HCT116 (cell line): ENCODE measurements around the gene EYA2. TPM values are rescaled to one million over a fixed set of nuclear protein-coding genes. Genes with fewer than 3 reads are reported as not detected.

Source experiments
- ATAC-seq: fragments of 200-7000 bp; cut with Tn5 transposase; 2 replicates; pipeline ENCODE4 v1.9.1; 2020; ENCODE audit warnings: mild to moderate bottlenecking, moderate library complexity
- BruUV-seq: library from RNA; stranded (reverse); fragments of 400-500 nt; replicated peaks from 2 replicates; lab custom pipeline; 2021; lab: Mats Ljungman, UMichigan
- CTCF ChIA-PET: fragments of 300-600 bp; sonication (Branson Sonifier 250); formaldehyde crosslinking; loops from one replicate; lab custom pipeline; 2021; ENCODE audit warnings: antibody characterized with exemption; lab: Charles Lee
- POLR2A ChIA-PET: fragments of 300-600, 350-600 bp; sonication (Branson Sonifier 250); formaldehyde crosslinking; loops from one replicate; lab custom pipeline; 2021; ENCODE audit warnings: antibody characterized with exemption; lab: Charles Lee
- RAD21 ChIA-PET, 2 experiments: fragments of 300-600 bp; sonication (Branson Sonifier 250); formaldehyde crosslinking; loops; one replicate each; lab custom pipeline; 2023; ENCODE audit warnings: low total read pairs in 2 of 2; ENCODE audit not compliant: uncharacterized antibody in 2 of 2, unreplicated experiment in 2 of 2, low non-redundant PET in 1 of 2; lab: Charles Lee
- DNase-seq: peaks from one replicate; pipeline ENCODE4 v3.0.0-alpha.2; 2010; ENCODE audit warnings: low read depth, low spot score
- H2AFZ ChIP-seq: fragments of 200-600 bp; shearing (Covaris generic), sonication (generic); 2 replicates; pipeline ENCODE4 v1.6.1; 2017; ENCODE audit warnings: low read depth, mixed run types, mixed read lengths, antibody characterized with exemption, low read length; ENCODE audit not compliant: poor library complexity, severe bottlenecking
- H3K27ac ChIP-seq: 2 replicates; pipeline ENCODE4 v1.5.1; 2012; ENCODE audit warnings: low read depth, low read length
- H3K27me3 ChIP-seq: fragments of 200-600 bp; sonication (generic); 2 replicates; pipeline ENCODE4 v1.6.1; 2016; ENCODE audit warnings: mixed run types, low read length, mixed read lengths; ENCODE audit not compliant: insufficient read depth
- H3K36me3 ChIP-seq, 2 experiments: fragments of 200-500 bp in 1 of 2; fragments of 200-600 bp in 1 of 2; sonication (Bioruptor generic) in 1 of 2; sonication (generic) in 1 of 2; 2 replicates each; pipeline versions ENCODE4 v1.5.1 to v1.6.1; 2014 to 2016; ENCODE audit warnings: low read length in 2 of 2, inconsistent platforms in 1 of 2, mixed read lengths in 1 of 2, mixed run types in 1 of 2; ENCODE audit not compliant: insufficient read depth in 2 of 2, control insufficient read depth in 1 of 2
- H3K4me1 ChIP-seq, 2 experiments: fragments of 200-600 bp in 1 of 2; sonication (generic) in 1 of 2; 2 replicates each; pipeline versions ENCODE4 v1.5.1 to v1.6.1; 2012 to 2017; ENCODE audit warnings: low read length in 2 of 2, inconsistent platforms in 1 of 2, mild to moderate bottlenecking in 1 of 2, mixed read lengths in 1 of 2, mixed run types in 1 of 2, moderate library complexity in 1 of 2; ENCODE audit not compliant: insufficient read depth in 2 of 2, control insufficient read depth in 1 of 2
- H3K4me2 ChIP-seq: fragments of 200-600 bp; sonication (generic); 2 replicates; pipeline ENCODE4 v1.6.1; 2017; ENCODE audit warnings: mixed run types, low read length, mixed read lengths
- H3K4me3 ChIP-seq, 2 experiments: fragments of 200-600 bp in 1 of 2; sonication (generic) in 1 of 2; replicated peaks in 1 of 2; 2 replicates each; pipeline ENCODE4 v1.5.1; 2011 to 2016; ENCODE audit warnings: low read length in 2 of 2, control low read depth in 1 of 2, low read depth in 1 of 2, mild to moderate bottlenecking in 1 of 2, mixed read lengths in 1 of 2, mixed run types in 1 of 2
- H3K79me2 ChIP-seq: fragments of 200-600 bp; sonication (generic); 2 replicates; pipeline ENCODE4 v1.6.1; 2017; ENCODE audit warnings: mild to moderate bottlenecking, mixed run types, low read length, moderate library complexity, mixed read lengths; ENCODE audit not compliant: insufficient read depth
- H3K9ac ChIP-seq: fragments of 200-600 bp; sonication (generic); 2 replicates; pipeline ENCODE4 v1.6.1; 2016; ENCODE audit warnings: low read length, mixed read lengths
- H3K9me2 ChIP-seq: fragments of 200-600 bp; sonication (generic), shearing (Covaris generic); 2 replicates; pipeline ENCODE4 v1.6.1; 2017; ENCODE audit warnings: mixed run types, mild to moderate bottlenecking, moderate library complexity; ENCODE audit not compliant: insufficient read depth
- H3K9me3 ChIP-seq, 2 experiments: fragments of 200-500 bp in 1 of 2; fragments of 200-600 bp in 1 of 2; sonication (Bioruptor generic) in 1 of 2; sonication (generic) in 1 of 2; 2 replicates each; pipeline ENCODE4 v1.6.1; 2014 to 2017; ENCODE audit warnings: low read length in 2 of 2, mixed read lengths in 2 of 2, inconsistent platforms in 1 of 2, low read depth in 1 of 2, mild to moderate bottlenecking in 1 of 2, mixed run types in 1 of 2, moderate library complexity in 1 of 2; ENCODE audit not compliant: control insufficient read depth in 1 of 2, insufficient read depth in 1 of 2
- H4K20me1 ChIP-seq: fragments of 200-600 bp; sonication (generic), shearing (Covaris generic); 2 replicates; pipeline ENCODE4 v1.6.1; 2017; ENCODE audit warnings: mixed run types, mild to moderate bottlenecking, moderate library complexity; ENCODE audit not compliant: insufficient read depth
- ELF1 ChIP-seq: IDR thresholded peaks from 2 replicates; pipeline ENCODE4 v1.6.1; 2012; ENCODE audit warnings: low read depth, borderline replicate concordance
- EZH2 ChIP-seq: fragments of 200-600 bp; sonication (generic); IDR thresholded peaks from 2 replicates; pipeline ENCODE4 v1.6.1; 2017; ENCODE audit warnings: antibody characterized with exemption, mixed run types
- EZH2phosphoT487 ChIP-seq: fragments of 200-600 bp; IDR thresholded peaks from 2 replicates; pipeline ENCODE4 v1.6.1; 2018; ENCODE audit warnings: antibody characterized with exemption, borderline replicate concordance
- JUND ChIP-seq: IDR thresholded peaks from 2 replicates; pipeline ENCODE4 v1.6.1; 2012
- POLR2A ChIP-seq: IDR thresholded peaks from 2 replicates; pipeline ENCODE4 v1.7.0; 2011; ENCODE audit warnings: borderline replicate concordance; ENCODE audit not compliant: insufficient read depth, insufficient read length; ENCODE audit errors: extremely low read depth
- POLR2AphosphoS5 ChIP-seq: IDR thresholded peaks from 2 replicates; pipeline ENCODE4 v1.6.1; 2011; ENCODE audit warnings: mild to moderate bottlenecking, low read depth, low read length, moderate library complexity
- RAD21 ChIP-seq: IDR thresholded peaks from 2 replicates; pipeline ENCODE4 v1.6.1; 2012; ENCODE audit warnings: low read depth, mild to moderate bottlenecking
- SIN3A ChIP-seq: IDR thresholded peaks from 2 replicates; pipeline ENCODE4 v1.6.1; 2012; ENCODE audit warnings: low read depth
- SP1 ChIP-seq: IDR thresholded peaks from 2 replicates; pipeline ENCODE4 v1.6.1; 2012; ENCODE audit warnings: low read depth
- TCF7L2 ChIP-seq: IDR thresholded peaks from 2 replicates; pipeline ENCODE4 v1.7.0; 2011; ENCODE audit warnings: borderline replicate concordance, inconsistent platforms; ENCODE audit not compliant: insufficient read depth, insufficient read length; ENCODE audit errors: extremely low read depth
- YY1 ChIP-seq: IDR thresholded peaks from 2 replicates; pipeline ENCODE4 v1.6.1; 2011; ENCODE audit warnings: low read length, low read depth, moderate library complexity, mild to moderate bottlenecking; ENCODE audit not compliant: insufficient replicate concordance; ENCODE audit errors: extremely low read depth
- intact Hi-C: fragments of 100-400 bp; cut with micrococcal nuclease; formaldehyde crosslinking; loops from 2 replicates; pipeline ENCODE4 v1.10.0; 2022
- total RNA-seq: library from RNA; stranded (reverse); gene quantifications from one replicate; pipeline ENCODE4 v1.2.1, GENCODE V29; 2021; ENCODE audit not compliant: unreplicated experiment
- TF ChIP-seq, protein P1 (sequence below): IDR thresholded peaks from 2 replicates; pipeline ENCODE4 v1.6.1; 2012; ENCODE audit warnings: low read depth
- TF ChIP-seq, protein P2 (sequence below): IDR thresholded peaks from 2 replicates; pipeline ENCODE4 v1.6.1; 2011; ENCODE audit warnings: mild to moderate bottlenecking, low read length, moderate library complexity; ENCODE audit not compliant: insufficient replicate concordance; ENCODE audit errors: extremely low read depth
- TF ChIP-seq, protein P3 (sequence below): IDR thresholded peaks from 2 replicates; pipeline ENCODE4 v1.6.1; 2012

The EYA2 gene
- total RNA-seq, 1 experiment from 2014 or later = not detected

- Histone ChIP-seq H3K79me2 (no peaks in the 10 kb centered on the region), H3K4me2 (no peak overlapping the region), H3K27me3 (peaks cover 4% of the 10 kb centered on the region; the same call in 1 of the 2 replicates), H4K20me1 (no peaks in the 10 kb centered on the region), H3K9ac (no peak overlapping the region), H3K4me1 (no peaks in the 10 kb centered on the region), H3K36me3 (no peaks in the 10 kb centered on the region), H3K27ac (no peak overlapping the region), H3K9me3 (no peaks in the 10 kb centered on the region), H2AFZ (no peak overlapping the region), H3K4me3 (no peak overlapping the region), H3K9me2 (no peaks in the 10 kb centered on the region)
- ATAC-seq = no peak
- intact Hi-C loops = no loop called here
- no TSS peak for BruUV-seq
- TF ChIP-seq EZH2 (no peak), YY1 (no peak), POLR2A (no peak), EZH2phosphoT487 (no peak), SIN3A (no peak), POLR2AphosphoS5 (no peak), TCF7L2 (no peak), ELF1 (no peak), SP1 (no peak), RAD21 (no peak), JUND (no peak)
- TF ChIP-seq, protein P1, sequence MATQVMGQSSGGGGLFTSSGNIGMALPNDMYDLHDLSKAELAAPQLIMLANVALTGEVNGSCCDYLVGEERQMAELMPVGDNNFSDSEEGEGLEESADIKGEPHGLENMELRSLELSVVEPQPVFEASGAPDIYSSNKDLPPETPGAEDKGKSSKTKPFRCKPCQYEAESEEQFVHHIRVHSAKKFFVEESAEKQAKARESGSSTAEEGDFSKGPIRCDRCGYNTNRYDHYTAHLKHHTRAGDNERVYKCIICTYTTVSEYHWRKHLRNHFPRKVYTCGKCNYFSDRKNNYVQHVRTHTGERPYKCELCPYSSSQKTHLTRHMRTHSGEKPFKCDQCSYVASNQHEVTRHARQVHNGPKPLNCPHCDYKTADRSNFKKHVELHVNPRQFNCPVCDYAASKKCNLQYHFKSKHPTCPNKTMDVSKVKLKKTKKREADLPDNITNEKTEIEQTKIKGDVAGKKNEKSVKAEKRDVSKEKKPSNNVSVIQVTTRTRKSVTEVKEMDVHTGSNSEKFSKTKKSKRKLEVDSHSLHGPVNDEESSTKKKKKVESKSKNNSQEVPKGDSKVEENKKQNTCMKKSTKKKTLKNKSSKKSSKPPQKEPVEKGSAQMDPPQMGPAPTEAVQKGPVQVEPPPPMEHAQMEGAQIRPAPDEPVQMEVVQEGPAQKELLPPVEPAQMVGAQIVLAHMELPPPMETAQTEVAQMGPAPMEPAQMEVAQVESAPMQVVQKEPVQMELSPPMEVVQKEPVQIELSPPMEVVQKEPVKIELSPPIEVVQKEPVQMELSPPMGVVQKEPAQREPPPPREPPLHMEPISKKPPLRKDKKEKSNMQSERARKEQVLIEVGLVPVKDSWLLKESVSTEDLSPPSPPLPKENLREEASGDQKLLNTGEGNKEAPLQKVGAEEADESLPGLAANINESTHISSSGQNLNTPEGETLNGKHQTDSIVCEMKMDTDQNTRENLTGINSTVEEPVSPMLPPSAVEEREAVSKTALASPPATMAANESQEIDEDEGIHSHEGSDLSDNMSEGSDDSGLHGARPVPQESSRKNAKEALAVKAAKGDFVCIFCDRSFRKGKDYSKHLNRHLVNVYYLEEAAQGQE = no peak
- TF ChIP-seq, protein P2, sequence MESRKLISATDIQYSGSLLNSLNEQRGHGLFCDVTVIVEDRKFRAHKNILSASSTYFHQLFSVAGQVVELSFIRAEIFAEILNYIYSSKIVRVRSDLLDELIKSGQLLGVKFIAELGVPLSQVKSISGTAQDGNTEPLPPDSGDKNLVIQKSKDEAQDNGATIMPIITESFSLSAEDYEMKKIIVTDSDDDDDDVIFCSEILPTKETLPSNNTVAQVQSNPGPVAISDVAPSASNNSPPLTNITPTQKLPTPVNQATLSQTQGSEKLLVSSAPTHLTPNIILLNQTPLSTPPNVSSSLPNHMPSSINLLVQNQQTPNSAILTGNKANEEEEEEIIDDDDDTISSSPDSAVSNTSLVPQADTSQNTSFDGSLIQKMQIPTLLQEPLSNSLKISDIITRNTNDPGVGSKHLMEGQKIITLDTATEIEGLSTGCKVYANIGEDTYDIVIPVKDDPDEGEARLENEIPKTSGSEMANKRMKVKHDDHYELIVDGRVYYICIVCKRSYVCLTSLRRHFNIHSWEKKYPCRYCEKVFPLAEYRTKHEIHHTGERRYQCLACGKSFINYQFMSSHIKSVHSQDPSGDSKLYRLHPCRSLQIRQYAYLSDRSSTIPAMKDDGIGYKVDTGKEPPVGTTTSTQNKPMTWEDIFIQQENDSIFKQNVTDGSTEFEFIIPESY = no peak
- TF ChIP-seq, protein P3, sequence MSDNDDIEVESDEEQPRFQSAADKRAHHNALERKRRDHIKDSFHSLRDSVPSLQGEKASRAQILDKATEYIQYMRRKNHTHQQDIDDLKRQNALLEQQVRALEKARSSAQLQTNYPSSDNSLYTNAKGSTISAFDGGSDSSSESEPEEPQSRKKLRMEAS = no peak
- POLR2A ChIA-PET = no interaction called here
- DNase-seq = no peak
- RAD21 ChIA-PET = no interaction called here
- CTCF ChIA-PET = no interaction called here
Observed at GRCh38 chr20:47049771-47050170, 155.1 kb downstream of the EYA2 start.
